Activated naive CD8-positive, alpha-beta T cell treated with anti-CD3 and anti-CD28 coated beads, Interleukin-2, amount 50 U/mL, for 24 hours (primary cell): ENCODE measurements around the gene GASK1A.
"Not testable (repeated sequence)": the region's sequence is repeated elsewhere in the genome, so short reads cannot be mapped to it uniquely, and the experiment has no call there.

Experiments
- ATAC-seq: fragments of 150-1000 bp; cut with Tn5 transposase; one replicate; pipeline ENCODE4 v1.10.0; 2021
- DNase-seq: peaks from one replicate; pipeline ENCODE4 v3.0.0; 2021
- H3K27ac Mint-ChIP-seq: one replicate; pipeline ENCODE4 v1.8.0; 2021; ENCODE audit warnings: mild to moderate bottlenecking, mixed read lengths
- H3K27me3 Mint-ChIP-seq: one replicate; pipeline ENCODE4 v1.8.0; 2021; ENCODE audit warnings: mixed read lengths
- H3K36me3 Mint-ChIP-seq: one replicate; pipeline ENCODE4 v1.8.0; 2021; ENCODE audit warnings: low read depth, mixed read lengths
- H3K4me1 Mint-ChIP-seq: one replicate; pipeline ENCODE4 v1.8.0; 2021; ENCODE audit warnings: mixed read lengths
- H3K4me3 Mint-ChIP-seq: one replicate; pipeline ENCODE4 v1.8.0; 2021; ENCODE audit warnings: mild to moderate bottlenecking, moderate library complexity, mixed read lengths
- H3K9me3 Mint-ChIP-seq: one replicate; pipeline ENCODE4 v1.8.0; 2021; ENCODE audit warnings: mixed read lengths

GASK1A gene

GRCh38 chr3:43070670-43071069 is 91.6 kb downstream of the GASK1A start:
- H3K4me3 Mint-ChIP-seq, H3K4me1 Mint-ChIP-seq, H3K27me3 Mint-ChIP-seq, H3K9me3 Mint-ChIP-seq, ATAC-seq, H3K36me3 Mint-ChIP-seq, DNase-seq, H3K27ac Mint-ChIP-seq: not testable (repeated sequence)

DNA sequence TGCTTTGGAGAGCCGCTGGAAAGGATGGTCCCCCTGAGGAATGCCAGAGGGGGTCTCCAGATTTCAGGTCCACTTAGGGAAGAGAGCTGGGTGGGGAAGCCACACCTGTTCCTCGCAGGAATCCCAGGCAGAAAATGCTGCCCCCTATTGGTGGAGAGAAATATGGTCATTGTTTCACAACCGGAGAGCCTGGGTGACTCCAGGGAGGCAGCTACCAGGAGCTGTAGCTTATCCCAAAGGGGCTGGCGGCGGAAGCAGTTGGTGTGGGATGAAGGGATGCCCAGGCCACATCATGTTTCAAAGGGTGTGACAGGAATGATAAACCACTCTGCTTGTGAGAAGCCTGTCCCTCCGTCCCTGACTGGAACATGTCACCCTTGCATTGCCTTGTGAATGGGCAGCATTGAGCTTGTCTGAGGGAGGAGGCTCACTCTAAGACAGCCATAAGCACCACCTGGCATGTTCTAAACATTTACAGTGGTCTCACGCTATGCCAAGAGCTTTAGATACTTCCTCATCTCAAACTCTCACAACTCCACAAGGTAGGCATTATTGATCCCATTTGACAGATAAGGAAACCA is 92.3 kb downstream of the GASK1A start:
- ATAC-seq (no peak), DNase-seq (peak; percentile 23)
- Mint-ChIP-seq H3K9me3 (no peaks in the 10 kb centered on the region), H3K4me3 (no peak overlapping the region), H3K36me3 (no peaks in the 10 kb centered on the region), H3K4me1 (no peaks in the 10 kb centered on the region), H3K27ac (no peak overlapping the region), H3K27me3 (no peaks in the 10 kb centered on the region)

DNA sequence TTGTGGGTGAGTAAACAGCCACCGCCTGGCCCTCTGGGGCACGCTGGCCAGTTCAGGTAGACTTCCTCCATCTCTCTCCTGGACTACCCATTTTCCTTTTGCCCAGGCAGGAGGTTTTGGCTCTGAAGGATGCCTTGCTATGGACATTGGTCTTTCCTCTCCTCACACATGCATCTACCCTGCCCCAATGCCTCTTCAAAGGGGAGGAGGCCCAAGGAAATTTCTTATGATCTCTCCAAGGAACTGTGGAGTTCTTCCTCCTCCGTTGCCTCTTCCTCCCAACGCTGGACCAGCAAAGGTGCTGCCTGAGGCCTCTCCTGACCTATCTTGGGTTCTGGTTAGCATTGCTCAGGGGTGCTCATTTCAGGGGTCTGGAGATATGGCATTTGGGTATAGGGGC is 93.2 kb downstream of the GASK1A start:
- Mint-ChIP-seq H3K27ac (no peak overlapping the region), H3K9me3 (no peaks in the 10 kb centered on the region), H3K27me3 (no peaks in the 10 kb centered on the region), H3K4me3 (no peak overlapping the region), H3K36me3 (no peaks in the 10 kb centered on the region), H3K4me1 (no peaks in the 10 kb centered on the region)
- DNase-seq, result no peak
- no peak for ATAC-seq

GRCh38 chr3:43073116-43073835 is 94.2 kb downstream of the GASK1A start:
- DNase-seq (no peak), ATAC-seq (no peak)
- H3K27me3 Mint-ChIP-seq, result no peaks in the 10 kb centered on the region
- no peak overlapping the region for H3K27ac Mint-ChIP-seq
- H3K4me3 Mint-ChIP-seq, result no peak overlapping the region
- H3K36me3 Mint-ChIP-seq, result peaks cover 8% of the 10 kb centered on the region
- H3K9me3 Mint-ChIP-seq, result no peaks in the 10 kb centered on the region
- H3K4me1 Mint-ChIP-seq, result no peaks in the 10 kb centered on the region

DNA sequence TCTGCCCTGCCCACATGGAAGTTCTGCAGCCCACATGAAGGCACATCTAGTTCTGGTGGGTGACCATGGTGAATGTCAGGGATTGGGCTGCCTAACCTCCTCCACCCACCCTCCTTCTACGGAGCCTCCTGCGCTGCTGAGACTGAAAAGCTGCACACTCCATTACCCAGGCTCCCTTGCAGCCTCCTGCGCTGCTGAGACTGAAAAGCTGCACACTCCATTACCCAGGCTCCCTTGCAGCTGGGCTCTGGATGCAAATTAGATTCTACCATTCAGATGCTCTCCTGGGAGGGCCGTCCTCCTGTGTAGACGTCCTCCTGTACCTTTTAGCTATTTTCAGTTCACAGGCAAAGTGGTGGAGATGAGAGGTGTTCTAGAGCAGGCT is 94.7 kb downstream of the GASK1A start:
- peaks cover 11% of the 10 kb centered on the region for H3K36me3 Mint-ChIP-seq
- H3K27me3 Mint-ChIP-seq, result no peaks in the 10 kb centered on the region
- H3K4me3 Mint-ChIP-seq, result no peak overlapping the region
- no peaks in the 10 kb centered on the region for H3K9me3 Mint-ChIP-seq
- ATAC-seq (no peak), DNase-seq (no peak)
- no peaks in the 10 kb centered on the region for H3K4me1 Mint-ChIP-seq
- no peak overlapping the region for H3K27ac Mint-ChIP-seq

GRCh38 chr3:43074482-43074881 is 95.4 kb downstream of the GASK1A start:
- no peak for DNase-seq
- H3K9me3 Mint-ChIP-seq, result no peaks in the 10 kb centered on the region
- no peaks in the 10 kb centered on the region for H3K4me1 Mint-ChIP-seq
- no peak overlapping the region for H3K4me3 Mint-ChIP-seq
- H3K36me3 Mint-ChIP-seq, result peaks cover 13% of the 10 kb centered on the region
- ATAC-seq, result no peak
- H3K27ac Mint-ChIP-seq, result no peak overlapping the region
- no peaks in the 10 kb centered on the region for H3K27me3 Mint-ChIP-seq

DNA sequence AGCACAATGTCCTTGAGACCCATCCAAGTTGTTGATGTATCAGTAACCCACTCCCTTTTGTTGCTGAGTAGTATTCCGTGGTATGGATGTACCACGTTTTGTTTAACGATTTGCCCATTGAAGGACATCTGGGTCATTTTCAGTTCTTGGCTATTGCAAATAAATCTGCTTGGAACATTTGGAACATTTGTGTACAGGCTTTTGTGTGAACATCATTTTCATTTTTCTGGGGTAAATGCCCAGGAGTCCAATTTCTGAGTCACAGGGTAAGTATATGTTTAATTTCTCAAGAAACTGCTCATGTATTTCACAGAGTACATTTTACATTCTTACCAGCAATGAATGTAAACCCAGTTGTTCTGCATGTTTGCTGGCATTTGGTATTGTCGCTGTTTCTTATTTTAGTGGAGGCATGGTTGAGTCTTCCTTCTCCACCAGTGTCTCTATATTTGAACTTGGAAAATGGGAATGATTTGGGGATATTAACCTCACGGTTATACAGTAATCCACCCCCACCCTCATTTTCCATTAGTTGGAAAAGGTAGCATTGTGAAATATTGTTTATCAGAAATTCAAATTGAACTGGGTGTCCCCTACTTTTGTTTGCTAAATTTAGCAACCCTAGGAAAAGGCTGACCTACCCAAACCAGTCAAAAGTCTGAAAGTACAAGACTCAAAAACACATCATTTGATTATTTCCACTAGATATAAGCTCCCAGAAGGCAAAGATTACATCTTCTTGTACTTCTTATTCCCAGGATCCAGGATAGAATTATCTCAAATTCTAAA is 96.0 kb downstream of the GASK1A start:
- Mint-ChIP-seq H3K36me3 (peaks cover 16% of the 10 kb centered on the region), H3K27ac (no peak overlapping the region), H3K9me3 (no peaks in the 10 kb centered on the region), H3K4me3 (no peak overlapping the region), H3K4me1 (no peaks in the 10 kb centered on the region), H3K27me3 (no peaks in the 10 kb centered on the region)
- DNase-seq (no peak), ATAC-seq (no peak)

- H3K27me3 Mint-ChIP-seq, result no peaks in the 10 kb centered on the region
- ATAC-seq, result no peak
- H3K36me3 Mint-ChIP-seq, result peaks cover 25% of the 10 kb centered on the region
- no peak overlapping the region for H3K4me3 Mint-ChIP-seq
- no peak overlapping the region for H3K27ac Mint-ChIP-seq
- no peaks in the 10 kb centered on the region for H3K4me1 Mint-ChIP-seq
- no peaks in the 10 kb centered on the region for H3K9me3 Mint-ChIP-seq
- DNase-seq, result no peak
Observed at GRCh38 chr3:43075904-43076661, 97.0 kb downstream of the GASK1A start.

- Mint-ChIP-seq H3K4me1 (no peaks in the 10 kb centered on the region), H3K27ac (no peak overlapping the region), H3K27me3 (no peaks in the 10 kb centered on the region), H3K36me3 (peaks cover 29% of the 10 kb centered on the region), H3K9me3 (no peaks in the 10 kb centered on the region), H3K4me3 (no peak overlapping the region)
- DNase-seq (no peak), ATAC-seq (no peak)
Observed at GRCh38 chr3:43076857-43077256, 97.7 kb downstream of the GASK1A start.

DNA sequence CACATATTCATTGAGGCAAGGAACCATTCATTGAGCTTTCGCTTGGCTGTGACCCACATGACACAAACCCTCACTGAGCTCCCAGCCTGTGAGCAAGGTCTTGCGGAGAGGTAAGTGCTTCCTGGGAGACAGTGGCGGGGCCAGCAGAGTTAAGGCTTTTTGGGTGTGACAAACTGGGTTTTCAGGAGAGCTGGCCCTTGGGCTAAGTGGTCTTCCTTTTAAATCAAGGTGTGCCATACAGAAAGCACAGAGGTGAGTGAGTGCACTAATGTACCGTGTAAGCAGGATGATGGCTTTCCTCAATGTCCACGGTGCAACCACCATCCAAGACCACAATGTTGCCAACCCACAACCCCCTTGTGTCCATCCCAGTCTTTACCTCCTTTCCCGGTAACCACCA is 98.2 kb downstream of the GASK1A start:
- H3K27me3 Mint-ChIP-seq, result no peaks in the 10 kb centered on the region
- DNase-seq, result no peak
- no peaks in the 10 kb centered on the region for H3K4me1 Mint-ChIP-seq
- H3K36me3 Mint-ChIP-seq, result peaks cover 31% of the 10 kb centered on the region
- no peak for ATAC-seq
- H3K27ac Mint-ChIP-seq, result no peak overlapping the region
- no peak overlapping the region for H3K4me3 Mint-ChIP-seq
- peaks cover 2% of the 10 kb centered on the region for H3K9me3 Mint-ChIP-seq

- DNase-seq (no peak), ATAC-seq (no peak)
- no peak overlapping the region for H3K4me3 Mint-ChIP-seq
- H3K9me3 Mint-ChIP-seq, result peaks cover 7% of the 10 kb centered on the region
- H3K36me3 Mint-ChIP-seq, result peaks cover 36% of the 10 kb centered on the region
- no peak overlapping the region for H3K27ac Mint-ChIP-seq
- no peaks in the 10 kb centered on the region for H3K4me1 Mint-ChIP-seq
- no peaks in the 10 kb centered on the region for H3K27me3 Mint-ChIP-seq
Observed at GRCh38 chr3:43077707-43078106, 98.6 kb downstream of the GASK1A start.

GRCh38 chr3:43079536-43080332 is 100.6 kb downstream of the GASK1A start:
- H3K27ac Mint-ChIP-seq, result no peak overlapping the region
- no peak for DNase-seq
- H3K4me1 Mint-ChIP-seq, result no peaks in the 10 kb centered on the region
- no peak overlapping the region for H3K4me3 Mint-ChIP-seq
- peaks cover 53% of the 10 kb centered on the region for H3K36me3 Mint-ChIP-seq
- H3K27me3 Mint-ChIP-seq, result no peaks in the 10 kb centered on the region
- peaks cover 25% of the 10 kb centered on the region for H3K9me3 Mint-ChIP-seq
- no peak for ATAC-seq

- DNase-seq, result no peak
- H3K27ac Mint-ChIP-seq, result no peak overlapping the region
- no peak for ATAC-seq
- H3K36me3 Mint-ChIP-seq, result peaks cover 61% of the 10 kb centered on the region
- no peak overlapping the region for H3K4me3 Mint-ChIP-seq
- peaks cover 25% of the 10 kb centered on the region for H3K9me3 Mint-ChIP-seq
- H3K27me3 Mint-ChIP-seq, result no peaks in the 10 kb centered on the region
- no peaks in the 10 kb centered on the region for H3K4me1 Mint-ChIP-seq
Observed at GRCh38 chr3:43080726-43081568, 101.8 kb downstream of the GASK1A start.
